DOHH2 (cell line): ENCODE results near the gene VWA1.

ENCODE experiments used
- CTCF ChIP-seq: fragments of 200-600 bp; sonication (generic); IDR thresholded peaks from one replicate; pipeline ENCODE4 v1.5.1; 2014; ENCODE audit warnings: antibody characterized with exemption, mild to moderate bottlenecking, low read depth, low read length; ENCODE audit not compliant: poor library complexity, severe bottlenecking
- EZH2phosphoT487 ChIP-seq: fragments of 200-600 bp; sonication (generic); IDR thresholded peaks from 2 replicates; pipeline ENCODE4 v1.6.1; 2017; ENCODE audit warnings: borderline replicate concordance, mild to moderate bottlenecking, antibody characterized with exemption, low read length, moderate library complexity, mixed read lengths

- TF ChIP-seq CTCF = no peak
- TF ChIP-seq EZH2phosphoT487 = no peak
These were observed 35.5 kb upstream of the VWA1 start for GRCh38 chr1:1399872-1400575.
